Cardiac muscle cell (in vitro differentiated cells and primary cell): Measurements from ENCODE around the gene NBEAL2. TPM values are rescaled to one million over a fixed set of nuclear protein-coding genes. Genes with fewer than 3 reads are reported as not detected.

Source experiments
- DNase-seq, 2 donors: peaks; one replicate each; pipeline versions ENCODE4 v3.0.0 to v3.0.0-alpha.2; 2010 to 2017; ENCODE audit warnings: low read depth in 1 of 2, low spot score in 1 of 2
- H3K27ac ChIP-seq: fragments of 200-600 bp; sonication (generic); 2 replicates; pipeline ENCODE4 v1.5.1; 2016
- H3K27me3 ChIP-seq: fragments of 200-600 bp; sonication (generic); 2 replicates; pipeline ENCODE4 v1.6.0; 2016; ENCODE audit warnings: control low read depth
- H3K36me3 ChIP-seq: fragments of 200-600 bp; sonication (generic); 2 replicates; pipeline ENCODE4 v1.5.1; 2016; ENCODE audit warnings: control low read depth
- H3K4me1 ChIP-seq: fragments of 200-600 bp; sonication (generic); 2 replicates; pipeline ENCODE4 v1.8.1; 2017; ENCODE audit warnings: low read depth, mild to moderate bottlenecking, mixed run types
- H3K4me3 ChIP-seq: fragments of 200-600 bp; sonication (generic); 2 replicates; pipeline ENCODE4 v1.5.1; 2016; ENCODE audit warnings: mild to moderate bottlenecking
- H3K9me3 ChIP-seq: fragments of 200-600 bp; sonication (generic); 2 replicates; pipeline ENCODE4 v1.5.1; 2017; ENCODE audit warnings: low read depth, mild to moderate bottlenecking, control low read depth
- CTCF ChIP-seq: IDR thresholded peaks from 2 replicates; pipeline ENCODE4 v1.5.1; 2012; ENCODE audit warnings: low read depth, mild to moderate bottlenecking, low read length
- polyA plus RNA-seq: library from polyadenylated mRNA; unstranded; fragments of >200 nt; fragmentation: Nextera tagmentation; extraction: Ambion mirVana; gene quantifications from 2 replicates; pipeline ENCODE4 v1.2.1, GENCODE V29; 2016
- total RNA-seq: library from RNA; depleted of rRNA; stranded (reverse); fragments of >200 nt; gene quantifications from 2 replicates; pipeline ENCODE4 v1.2.3, GENCODE V29; 2016

NBEAL2 gene
- total and polyA plus RNA-seq, 2 experiments from 2014 or later = 8.3 to 10.6 TPM

DNA sequence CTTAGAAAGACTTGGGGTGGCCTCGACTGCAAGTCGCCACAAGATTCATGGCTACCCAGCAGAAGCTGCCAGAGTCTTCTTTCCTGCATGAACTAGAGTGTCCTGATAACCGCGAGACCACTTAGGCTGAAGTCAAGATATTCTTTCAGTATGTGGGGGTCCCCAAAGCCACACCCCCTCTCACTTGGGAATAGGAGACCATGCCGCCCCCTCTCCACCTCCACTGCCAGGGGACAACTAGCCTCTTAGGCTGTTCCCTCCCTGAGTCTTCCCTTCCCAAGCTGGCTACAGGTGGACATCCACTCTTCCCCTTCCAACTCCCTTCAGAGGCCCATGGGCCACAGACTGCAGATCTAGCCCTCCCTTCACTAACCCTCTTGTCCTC lies 1.7 kb upstream of the NBEAL2 start:
- Histone ChIP-seq H3K27ac (peak overlapping the region; percentile 90), H3K36me3 (no peaks in the 10 kb centered on the region), H3K9me3 (no peaks in the 10 kb centered on the region), H3K27me3 (no peaks in the 10 kb centered on the region), H3K4me3 (no peak overlapping the region), H3K4me1 (peaks cover 4% of the 10 kb centered on the region)
- DNase-seq = no peak
- TF ChIP-seq CTCF = no peak

DNA sequence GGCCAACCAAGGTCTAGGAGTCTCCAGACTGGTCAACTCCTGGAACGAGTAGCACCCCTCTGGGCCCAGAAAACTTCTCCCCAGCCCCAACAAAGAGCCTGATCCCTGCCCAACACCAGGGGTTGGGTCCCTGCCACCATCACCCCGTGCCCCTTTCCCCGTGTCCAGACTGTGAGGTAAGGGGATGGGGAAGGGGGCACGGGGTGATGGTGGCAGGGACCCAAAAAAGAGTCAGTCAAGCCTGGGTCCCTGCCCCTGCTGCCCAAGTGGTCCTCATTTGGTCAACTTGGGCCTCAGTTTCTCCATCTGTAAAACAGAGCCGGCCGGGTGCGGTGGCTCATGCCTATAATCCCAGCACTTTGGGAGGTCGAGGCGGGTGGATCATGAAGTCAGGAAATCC lies 1.1 kb upstream of the NBEAL2 start:
- peaks cover 4% of the 10 kb centered on the region for H3K4me1 ChIP-seq
- no peaks in the 10 kb centered on the region for H3K9me3 ChIP-seq
- H3K36me3 ChIP-seq = no peaks in the 10 kb centered on the region
- no peak for TF ChIP-seq CTCF
- no peak for DNase-seq
- H3K27me3 ChIP-seq = no peaks in the 10 kb centered on the region
- no peak overlapping the region for H3K27ac ChIP-seq
- no peak overlapping the region for H3K4me3 ChIP-seq

DNA sequence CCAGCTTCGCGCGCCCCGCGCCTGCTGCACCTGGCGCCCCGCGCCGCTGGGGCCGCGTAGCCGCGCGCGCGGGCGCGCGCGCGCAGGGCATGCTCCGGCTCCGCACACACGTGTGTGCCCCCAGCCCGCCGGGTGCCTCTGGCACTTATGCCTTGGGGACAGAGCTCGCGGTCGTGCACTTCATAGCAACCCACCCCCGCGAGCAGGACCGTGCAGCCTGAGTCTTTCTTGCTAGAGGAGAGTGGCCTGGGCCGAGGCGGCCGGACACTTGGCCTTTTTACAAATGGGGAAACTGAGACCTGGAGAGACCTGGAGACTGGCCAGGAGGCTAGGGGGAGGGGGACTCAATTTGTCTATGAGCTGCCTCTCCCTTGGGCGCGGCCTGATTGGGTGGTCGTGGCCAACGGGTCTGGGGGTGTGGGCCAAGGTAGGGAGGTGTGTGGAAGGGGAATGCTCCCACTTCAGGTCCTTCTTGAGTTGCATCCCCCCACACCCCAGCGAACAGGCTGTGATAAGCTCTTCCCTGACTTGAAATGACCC lies 562 bp downstream of the NBEAL2 start:
- H3K4me1 ChIP-seq = peaks cover 4% of the 10 kb centered on the region
- DNase-seq = peak in 1 of 2 donors; percentile 47
- H3K4me3 ChIP-seq = peak overlapping the region; percentile 68
- H3K9me3 ChIP-seq = no peaks in the 10 kb centered on the region
- H3K27me3 ChIP-seq = no peaks in the 10 kb centered on the region
- H3K27ac ChIP-seq = no peak overlapping the region
- no peak for TF ChIP-seq CTCF
- no peaks in the 10 kb centered on the region for H3K36me3 ChIP-seq

GRCh38 chr3:46981932-46982471 lies 2.5 kb downstream of the NBEAL2 start:
- Histone ChIP-seq H3K9me3 (no peaks in the 10 kb centered on the region), H3K4me3 (no peak overlapping the region), H3K27me3 (no peaks in the 10 kb centered on the region), H3K36me3 (no peaks in the 10 kb centered on the region), H3K4me1 (peaks cover 8% of the 10 kb centered on the region), H3K27ac (no peak overlapping the region)
- no peak for DNase-seq
- no peak for TF ChIP-seq CTCF

- H3K9me3 ChIP-seq = no peaks in the 10 kb centered on the region
- no peak overlapping the region for H3K27ac ChIP-seq
- TF ChIP-seq CTCF = no peak
- H3K36me3 ChIP-seq = no peaks in the 10 kb centered on the region
- H3K27me3 ChIP-seq = no peaks in the 10 kb centered on the region
- no peak overlapping the region for H3K4me3 ChIP-seq
- DNase-seq = no peak
- H3K4me1 ChIP-seq = peaks cover 10% of the 10 kb centered on the region
Observed at GRCh38 chr3:46982546-46982945, 3.1 kb downstream of the NBEAL2 start.
